OCI-LY3 (cell line): ENCODE data around the gene MTFR1L.

ENCODE experiments used
- CTCF ChIP-seq: fragments of 200-600, 300-600 bp; sonication (generic); IDR thresholded peaks from 2 replicates; pipeline ENCODE4 v1.5.1; 2014; ENCODE audit warnings: antibody characterized with exemption, low read length, low read depth
- EZH2phosphoT487 ChIP-seq: fragments of 200-600 bp; shearing (Covaris generic); IDR thresholded peaks from 2 replicates; pipeline ENCODE4 v1.6.1; 2018; ENCODE audit warnings: antibody characterized with exemption, mixed run types, low read depth

- no peak for TF ChIP-seq CTCF
- TF ChIP-seq EZH2phosphoT487: no peak
Measured at GRCh38 chr1:25804244-25804963, 15.3 kb upstream of the MTFR1L start.
